H9 (cell line): ENCODE results near the gene CORO2B. TPM values are rescaled to one million over a fixed set of nuclear protein-coding genes. Genes with fewer than 3 reads are reported as not detected.

Experiments used
- DNase-seq: peaks from one replicate; pipeline ENCODE4 v3.0.0-alpha.2; 2017
- H2AFZ ChIP-seq: one replicate; pipeline ENCODE4 v1.6.1; 2013; ENCODE audit warnings: mild to moderate bottlenecking, low read length, control low read depth, moderate library complexity
- H2AK5ac ChIP-seq: 2 replicates; pipeline ENCODE4 v1.6.1; 2013; ENCODE audit warnings: low read length, control low read depth, mixed read lengths; ENCODE audit not compliant: insufficient read length
- H2BK120ac ChIP-seq: one replicate; pipeline ENCODE4 v1.6.1; 2013; ENCODE audit warnings: low read depth, mild to moderate bottlenecking, low read length, control low read depth, inconsistent platforms; ENCODE audit not compliant: poor library complexity, severe bottlenecking
- H2BK12ac ChIP-seq: 2 replicates; pipeline ENCODE4 v1.6.1; 2013; ENCODE audit warnings: low read length, control low read depth, mixed read lengths, low read depth; ENCODE audit not compliant: insufficient read length
- H2BK15ac ChIP-seq: 2 replicates; pipeline ENCODE4 v1.6.1; 2013; ENCODE audit warnings: low read depth, low read length, control low read depth
- H2BK20ac ChIP-seq: one replicate; pipeline ENCODE4 v1.6.1; 2013; ENCODE audit warnings: low read depth, mild to moderate bottlenecking, low read length, control low read depth, inconsistent platforms; ENCODE audit not compliant: poor library complexity, severe bottlenecking
- H2BK5ac ChIP-seq: 2 replicates; pipeline ENCODE4 v1.6.1; 2013; ENCODE audit warnings: low read length, control low read depth, mixed read lengths; ENCODE audit not compliant: insufficient read length
- H3K14ac ChIP-seq: 2 replicates; pipeline ENCODE4 v1.6.1; 2013; ENCODE audit warnings: low read length, control low read depth; ENCODE audit not compliant: insufficient read depth
- H3K18ac ChIP-seq: 2 replicates; pipeline ENCODE4 v1.6.1; 2013; ENCODE audit warnings: low read depth, mild to moderate bottlenecking, mixed read lengths, low read length, control low read depth; ENCODE audit not compliant: insufficient read length
- H3K23ac ChIP-seq: 2 replicates; pipeline ENCODE4 v1.6.1; 2013; ENCODE audit warnings: low read length, control low read depth, mixed read lengths, low read depth; ENCODE audit not compliant: insufficient read length
- H3K23me2 ChIP-seq: 2 replicates; pipeline ENCODE4 v1.6.1; 2013; ENCODE audit warnings: low read depth, mild to moderate bottlenecking, mixed read lengths, low read length, control low read depth; ENCODE audit not compliant: insufficient read length, poor library complexity, severe bottlenecking
- H3K27ac ChIP-seq: 2 replicates; pipeline ENCODE4 v1.5.1; 2013; ENCODE audit warnings: low read length, control low read depth, mixed read lengths, low read depth; ENCODE audit not compliant: insufficient read length
- H3K27me3 ChIP-seq: 2 replicates; pipeline ENCODE4 v1.6.1; 2013; ENCODE audit warnings: low read length, control low read depth, inconsistent platforms; ENCODE audit not compliant: insufficient read depth
- H3K4ac ChIP-seq: 2 replicates; pipeline ENCODE4 v1.6.1; 2013; ENCODE audit warnings: low read depth, mild to moderate bottlenecking, control low read depth, inconsistent platforms, low read length, moderate library complexity
- H3K4me1 ChIP-seq: 2 replicates; pipeline ENCODE4 v1.6.1; 2013; ENCODE audit warnings: low read length, control low read depth, inconsistent platforms; ENCODE audit not compliant: insufficient read depth
- H3K4me2 ChIP-seq: 2 replicates; pipeline ENCODE4 v1.6.1; 2013; ENCODE audit warnings: low read length, control low read depth, mixed read lengths; ENCODE audit not compliant: insufficient read length, insufficient read depth
- H3K56ac ChIP-seq: 2 replicates; pipeline ENCODE4 v1.6.1; 2013; ENCODE audit warnings: low read depth, mild to moderate bottlenecking, mixed read lengths, low read length, control low read depth; ENCODE audit not compliant: insufficient read length
- H3K79me1 ChIP-seq: 2 replicates; pipeline ENCODE4 v1.6.1; 2013; ENCODE audit warnings: low read depth, mild to moderate bottlenecking, moderate library complexity, low read length, control low read depth, inconsistent platforms; ENCODE audit not compliant: insufficient read depth, poor library complexity, severe bottlenecking
- H3K79me2 ChIP-seq: 2 replicates; pipeline ENCODE4 v1.6.1; 2013; ENCODE audit warnings: low read length, control low read depth, inconsistent platforms; ENCODE audit not compliant: insufficient read depth
- H3K9ac ChIP-seq: 2 replicates; pipeline ENCODE4 v1.6.1; 2013; ENCODE audit warnings: low read length, control low read depth, mixed read lengths; ENCODE audit not compliant: insufficient read length; ENCODE audit errors: extremely low read depth
- H3K9me3 ChIP-seq: one replicate; pipeline ENCODE4 v1.6.1; 2013; ENCODE audit warnings: low read depth, low read length, inconsistent platforms; ENCODE audit not compliant: control insufficient read depth
- H3T11ph ChIP-seq: one replicate; pipeline ENCODE4 v1.6.1; 2013; ENCODE audit warnings: mild to moderate bottlenecking, low read length, control low read depth, inconsistent platforms
- H4K20me1 ChIP-seq: one replicate; pipeline ENCODE4 v1.6.1; 2013; ENCODE audit not compliant: control insufficient read depth, insufficient read length, insufficient read depth
- H4K5ac ChIP-seq: 2 replicates; pipeline ENCODE4 v1.6.1; 2013; ENCODE audit warnings: low read depth, mild to moderate bottlenecking, mixed read lengths, low read length, control low read depth; ENCODE audit not compliant: insufficient read length
- H4K8ac ChIP-seq: replicated peaks from 2 replicates; pipeline ENCODE4 v1.6.1; 2013; ENCODE audit warnings: low read length, control low read depth, mixed read lengths, low read depth; ENCODE audit not compliant: insufficient read length
- H4K91ac ChIP-seq: 2 replicates; pipeline ENCODE4 v1.6.1; 2013; ENCODE audit warnings: low read depth, mild to moderate bottlenecking, moderate library complexity, mixed read lengths, low read length, control low read depth; ENCODE audit not compliant: insufficient read length
- H3K27ac Mint-ChIP-seq, 3 experiments: 2 replicates in 2 of 3; 3 replicates in 1 of 3; pipeline ENCODE4 v1.8.0; 2020 to 2021; ENCODE audit warnings: mixed read lengths in 3 of 3, mild to moderate bottlenecking in 1 of 3, moderate library complexity in 1 of 3
- H3K27me3 Mint-ChIP-seq: 2 replicates; pipeline ENCODE4 v1.8.0; 2021; ENCODE audit warnings: low read depth, mild to moderate bottlenecking, moderate library complexity, mixed read lengths
- H3K36me3 Mint-ChIP-seq, 3 experiments: 2 replicates in 2 of 3; 3 replicates in 1 of 3; pipeline ENCODE4 v1.8.0; 2020 to 2021; ENCODE audit warnings: low read depth in 3 of 3, mixed read lengths in 3 of 3; ENCODE audit not compliant: insufficient read depth in 1 of 3
- H3K4me1 Mint-ChIP-seq, 2 experiments: 2 replicates each; pipeline ENCODE4 v1.8.0; 2020; ENCODE audit warnings: mixed read lengths in 2 of 2
- H3K4me3 Mint-ChIP-seq, 2 experiments: 2 replicates in 1 of 2; 3 replicates in 1 of 2; pipeline ENCODE4 v1.8.0; 2020 to 2021; ENCODE audit warnings: mild to moderate bottlenecking in 2 of 2, mixed read lengths in 2 of 2, moderate library complexity in 1 of 2
- H3K9me3 Mint-ChIP-seq, 2 experiments: 2 replicates in 1 of 2; 3 replicates in 1 of 2; pipeline ENCODE4 v1.8.0; 2020; ENCODE audit warnings: mild to moderate bottlenecking in 2 of 2, mixed read lengths in 2 of 2, moderate library complexity in 1 of 2
- CTCF ChIP-seq: fragments of 200-600 bp; sonication (generic); conservative IDR thresholded peaks from 3 replicates; pipeline ENCODE4 v1.8.0; 2021; ENCODE audit warnings: antibody characterized with exemption, mild to moderate bottlenecking
- WGBS: extraction: QIAGEN DNeasy Blood & Tissue Kit; methylation state at CpG from one replicate; pipeline ENCODE4 v1.1.7; 2013; ENCODE audit warnings: missing lambda C conversion rate, low lambda C conversion rate, mixed read lengths; ENCODE audit not compliant: insufficient read length; ENCODE audit errors: extremely low coverage; 5-methylcytosine and 5-hydroxymethylcytosine counted together
- total RNA-seq: library from RNA; stranded (reverse); gene quantifications from 2 replicates; pipeline ENCODE4 v1.2.1, GENCODE V29; 2021

The CORO2B gene
- total RNA-seq, 1 experiment from 2014 or later: 3.1 TPM

- no peaks in the 10 kb centered on the region for H4K20me1 ChIP-seq
- H3K23me2 ChIP-seq: peaks cover 15% of the 10 kb centered on the region
- peaks cover 30% of the 10 kb centered on the region for H3K27me3 Mint-ChIP-seq
- WGBS: no CpG with 5 or more reads among the region's 3 CpGs
- no peak overlapping the region for H4K91ac ChIP-seq
- 0 out of 5 replicates have a peak overlapping the region, but pooled peaks of 1 of the 2 experiments have one; percentile 66 for H3K4me3 Mint-ChIP-seq
- no peak overlapping the region for H2BK20ac ChIP-seq
- no peak overlapping the region for H3K9ac ChIP-seq
- H2BK12ac ChIP-seq: no peak overlapping the region
- no peaks in the 10 kb centered on the region for H3K79me1 ChIP-seq
- H2BK120ac ChIP-seq: no peak overlapping the region
- H3K4ac ChIP-seq: no peak overlapping the region
- no peak overlapping the region for H3K18ac ChIP-seq
- H4K8ac ChIP-seq: no peak overlapping the region
- H3K56ac ChIP-seq: no peak overlapping the region
- no peak overlapping the region; a peak in 1 of 7 replicates for H3K27ac Mint-ChIP-seq
- no peak overlapping the region for H3T11ph ChIP-seq
- H2AK5ac ChIP-seq: no peak overlapping the region
- H3K9me3 Mint-ChIP-seq: peaks cover 3 to 6% of the 10 kb centered on the region in 2 experiments; a peak in 3 of 5 replicates
- H3K4me2 ChIP-seq: no peak overlapping the region
- no peak overlapping the region for H2AFZ ChIP-seq
- H3K14ac ChIP-seq: no peak overlapping the region
- no peak overlapping the region for H3K23ac ChIP-seq
- H3K4me1 ChIP-seq: peaks cover 4% of the 10 kb centered on the region; the same call in 1 of the 2 replicates
- H2BK15ac ChIP-seq: no peak overlapping the region
- 0 out of 7 replicates have a peak, but pooled peaks cover 0 to 2% (median 0%) of the 10 kb centered on the region in 3 experiments for H3K36me3 Mint-ChIP-seq
- DNase-seq: no peak
- no peaks in the 10 kb centered on the region for H3K79me2 ChIP-seq
- H4K5ac ChIP-seq: no peak overlapping the region
- no peak for TF ChIP-seq CTCF
- H3K4me1 Mint-ChIP-seq: peaks cover 37 to 45% of the 10 kb centered on the region in 2 experiments
- no peak overlapping the region for H2BK5ac ChIP-seq
- no peaks in the 10 kb centered on the region; the same call in 1 of the 2 replicates for H3K27me3 ChIP-seq
- no peaks in the 10 kb centered on the region for H3K9me3 ChIP-seq
- H3K27ac ChIP-seq: no peak overlapping the region
Measured at GRCh38 chr15:68561901-68562300, 16.9 kb upstream of the CORO2B start.
